WI38 (cell line): ENCODE results near the gene ATP4B.

ENCODE experiments used
- H3K4me3 ChIP-seq: 2 replicates; pipeline ENCODE4 v1.5.1; 2011; ENCODE audit warnings: low read depth, mild to moderate bottlenecking, control low read depth, low read length
- TF ChIP-seq, protein P1 (sequence below): IDR thresholded peaks from 2 replicates; pipeline ENCODE4 v1.5.1; 2012; ENCODE audit warnings: low read depth, mild to moderate bottlenecking, control low read depth, low read length

The ATP4B gene

GRCh38 chr13:113645329-113645728, 12.7 kb downstream of the ATP4B start:
- no peak overlapping the region for H3K4me3 ChIP-seq

DNA sequence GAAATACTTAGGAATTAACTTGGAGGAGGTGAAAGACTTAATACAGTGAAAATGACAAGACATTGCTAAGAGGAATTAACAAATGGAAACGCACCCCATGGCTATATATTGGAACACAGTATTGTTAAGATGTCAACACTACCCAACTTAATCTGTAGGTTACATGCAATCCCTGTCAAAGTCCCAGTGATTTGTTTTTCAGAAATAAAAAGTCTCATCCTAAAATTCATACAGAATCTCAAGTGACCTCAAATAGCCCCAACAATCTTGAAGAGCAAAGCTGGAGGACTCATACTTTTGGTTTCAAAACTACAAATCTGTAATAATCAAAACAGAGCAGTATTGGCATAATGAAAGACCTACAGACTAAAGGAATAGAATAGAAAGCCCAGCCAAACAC, 13.2 kb downstream of the ATP4B start:
- TF ChIP-seq, protein P1, sequence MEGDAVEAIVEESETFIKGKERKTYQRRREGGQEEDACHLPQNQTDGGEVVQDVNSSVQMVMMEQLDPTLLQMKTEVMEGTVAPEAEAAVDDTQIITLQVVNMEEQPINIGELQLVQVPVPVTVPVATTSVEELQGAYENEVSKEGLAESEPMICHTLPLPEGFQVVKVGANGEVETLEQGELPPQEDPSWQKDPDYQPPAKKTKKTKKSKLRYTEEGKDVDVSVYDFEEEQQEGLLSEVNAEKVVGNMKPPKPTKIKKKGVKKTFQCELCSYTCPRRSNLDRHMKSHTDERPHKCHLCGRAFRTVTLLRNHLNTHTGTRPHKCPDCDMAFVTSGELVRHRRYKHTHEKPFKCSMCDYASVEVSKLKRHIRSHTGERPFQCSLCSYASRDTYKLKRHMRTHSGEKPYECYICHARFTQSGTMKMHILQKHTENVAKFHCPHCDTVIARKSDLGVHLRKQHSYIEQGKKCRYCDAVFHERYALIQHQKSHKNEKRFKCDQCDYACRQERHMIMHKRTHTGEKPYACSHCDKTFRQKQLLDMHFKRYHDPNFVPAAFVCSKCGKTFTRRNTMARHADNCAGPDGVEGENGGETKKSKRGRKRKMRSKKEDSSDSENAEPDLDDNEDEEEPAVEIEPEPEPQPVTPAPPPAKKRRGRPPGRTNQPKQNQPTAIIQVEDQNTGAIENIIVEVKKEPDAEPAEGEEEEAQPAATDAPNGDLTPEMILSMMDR = no peak
- H3K4me3 ChIP-seq = no peak overlapping the region

More at GRCh38 chr13:113645329-113645728, 12.7 kb downstream of the ATP4B start:
- TF ChIP-seq, protein P1 = no peak

- H3K4me3 ChIP-seq = no peak overlapping the region
Observed at GRCh38 chr13:113643593-113643992, 14.4 kb downstream of the ATP4B start.

DNA sequence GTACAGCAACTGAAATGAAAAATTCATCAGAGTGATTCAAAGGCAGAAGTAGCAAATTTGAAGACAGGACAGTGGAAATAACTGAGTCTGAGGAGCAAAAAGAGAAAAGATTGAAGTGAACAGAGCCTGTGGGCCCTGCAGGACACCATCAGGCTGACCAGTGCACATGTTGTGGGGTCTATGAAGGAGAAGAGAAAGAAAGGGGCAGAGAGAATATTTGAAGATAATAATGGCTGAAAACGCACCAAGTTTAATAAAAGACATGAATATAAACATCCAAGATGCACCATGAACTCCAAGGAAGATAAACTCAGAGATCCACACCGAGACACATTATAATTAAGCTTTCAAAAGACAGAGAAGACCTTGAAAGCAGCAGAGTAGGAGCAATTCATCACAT, 15.4 kb downstream of the ATP4B start:
- no peak overlapping the region for H3K4me3 ChIP-seq
- TF ChIP-seq, protein P1 = no peak

More at GRCh38 chr13:113643593-113643992, 14.4 kb downstream of the ATP4B start:
- TF ChIP-seq, protein P1 = no peak

GRCh38 chr13:113641426-113641825, 16.6 kb downstream of the ATP4B start:
- TF ChIP-seq, protein P1 = no peak

DNA sequence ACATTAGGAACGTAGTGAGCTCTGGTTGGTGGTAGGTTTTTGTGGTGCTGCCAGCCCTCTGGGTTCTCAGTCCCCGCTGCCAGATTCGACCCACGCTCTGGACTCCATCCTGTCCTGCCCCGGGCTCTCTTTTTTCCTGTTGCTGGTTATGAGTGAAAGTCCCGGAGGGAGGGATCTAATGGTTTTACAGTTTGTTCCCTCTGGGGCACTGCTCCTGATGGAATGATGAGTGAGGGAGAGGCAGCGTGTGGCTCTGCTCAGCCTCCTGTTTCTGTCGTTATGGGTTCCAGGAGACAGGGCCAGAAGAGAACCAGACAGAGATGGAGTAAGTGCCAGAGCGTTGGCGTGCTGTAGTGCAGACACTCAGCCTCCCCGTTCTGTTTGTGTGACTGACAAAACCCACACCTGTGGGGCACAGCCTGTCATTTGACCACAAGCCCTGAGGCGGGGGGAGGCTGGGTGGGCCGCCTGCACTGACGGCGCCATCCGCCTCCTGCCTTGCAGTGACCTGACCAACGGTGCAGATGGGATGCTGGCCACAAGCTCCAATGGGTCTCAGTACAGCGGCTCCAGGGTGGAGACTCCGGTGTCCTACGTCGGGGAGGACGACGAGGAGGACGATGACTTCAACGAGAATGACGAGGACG, 18.3 kb downstream of the ATP4B start:
- TF ChIP-seq, protein P1 = no peak
- H3K4me3 ChIP-seq = no peak overlapping the region

More at GRCh38 chr13:113641426-113641825, 16.6 kb downstream of the ATP4B start:
- no peak overlapping the region for H3K4me3 ChIP-seq

DNA sequence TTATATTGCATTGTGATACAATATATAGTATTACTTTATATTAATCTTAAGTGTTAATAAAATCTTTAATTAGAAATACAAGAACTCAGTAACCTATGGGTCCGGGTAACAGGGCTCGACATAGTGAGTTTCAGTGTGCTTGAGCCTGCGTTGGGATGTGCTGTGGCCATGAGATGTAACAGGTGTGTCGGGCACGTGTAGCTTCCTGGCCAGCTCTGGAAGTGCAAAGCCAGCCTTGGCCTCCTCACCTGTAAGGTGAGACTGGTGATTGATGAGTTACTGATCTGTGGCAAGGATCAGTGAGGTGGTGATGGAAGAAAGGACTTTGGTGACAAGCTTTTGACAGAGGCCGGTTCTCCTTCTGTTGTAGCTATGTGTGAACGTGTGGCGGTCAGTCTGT, 19.2 kb downstream of the ATP4B start:
- H3K4me3 ChIP-seq = no peak overlapping the region
- TF ChIP-seq, protein P1 = no peak
